Measurements from ENCODE around the gene CRIP1.

Gene CRIP1

DNA sequence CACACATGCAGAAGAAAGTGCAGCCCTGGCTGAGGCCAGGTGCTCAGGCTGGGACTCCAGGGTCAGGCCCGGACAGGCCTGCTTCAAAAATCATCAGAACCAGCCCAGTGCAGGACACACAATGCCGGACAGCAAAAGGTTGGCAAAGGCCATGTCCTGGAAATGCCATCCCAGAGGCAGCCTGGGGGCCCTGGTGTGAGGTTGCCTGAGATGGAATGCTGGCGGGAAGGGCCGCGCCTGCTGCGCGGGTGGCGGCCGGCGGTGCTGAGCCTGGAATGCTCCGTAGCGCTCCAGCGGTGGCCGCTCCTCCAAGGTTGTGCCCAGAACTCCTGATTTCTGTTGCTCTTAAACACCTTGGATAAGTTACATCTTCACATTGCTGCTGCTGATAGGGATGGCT is 33.7 kb upstream of the CRIP1 start:
- no peak for DNase-seq

DNA sequence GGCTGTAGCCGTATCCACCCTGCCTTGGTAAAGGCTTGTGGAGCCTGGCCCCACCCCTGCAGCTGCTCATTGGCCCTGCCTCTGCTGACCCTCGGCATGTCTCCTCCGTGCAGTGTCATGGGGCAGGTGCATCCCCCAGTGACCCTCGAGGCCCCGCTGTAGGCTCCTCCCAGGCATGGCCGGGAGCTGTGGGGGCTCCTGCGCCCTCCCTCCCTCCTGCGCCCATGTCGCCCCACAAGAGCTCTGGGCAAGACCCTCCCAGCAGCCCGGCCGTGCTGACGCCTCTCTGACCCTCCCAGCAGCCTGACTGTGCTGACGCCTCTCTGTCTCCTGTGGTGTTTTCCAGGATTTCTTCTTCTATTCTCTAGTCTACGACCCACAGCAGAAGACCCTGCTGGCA is 32.8 kb upstream of the CRIP1 start:
- no peak for DNase-seq

DNA sequence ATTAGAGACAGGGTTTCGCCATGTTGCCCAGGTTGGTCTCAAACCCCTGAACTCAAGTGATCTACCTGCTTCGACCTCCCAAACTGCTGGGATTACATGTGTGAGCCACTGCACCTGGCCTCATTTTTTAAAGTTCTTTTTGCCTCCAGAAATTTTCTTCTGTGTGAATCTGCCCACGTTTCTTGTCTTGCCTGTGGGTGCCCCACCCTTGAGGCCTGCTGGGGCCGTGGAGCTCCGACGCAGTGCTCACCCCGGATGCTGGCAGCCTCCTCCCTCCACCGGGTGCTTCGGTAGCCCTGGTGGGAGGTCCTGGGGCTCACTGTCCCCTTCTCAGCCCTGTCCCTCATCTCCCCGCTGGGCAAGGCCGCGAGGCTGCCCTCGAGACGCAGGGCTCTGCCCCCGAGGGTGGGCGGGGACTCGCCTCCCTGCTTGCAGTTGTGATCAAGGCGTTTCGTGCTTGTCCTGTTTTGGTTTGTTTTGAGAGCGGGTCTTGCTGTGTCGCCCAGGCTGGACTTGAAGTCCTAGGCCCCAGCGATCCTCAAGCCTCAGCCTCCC is 31.5 kb upstream of the CRIP1 start:
- DNase-seq, result no peak

DNA sequence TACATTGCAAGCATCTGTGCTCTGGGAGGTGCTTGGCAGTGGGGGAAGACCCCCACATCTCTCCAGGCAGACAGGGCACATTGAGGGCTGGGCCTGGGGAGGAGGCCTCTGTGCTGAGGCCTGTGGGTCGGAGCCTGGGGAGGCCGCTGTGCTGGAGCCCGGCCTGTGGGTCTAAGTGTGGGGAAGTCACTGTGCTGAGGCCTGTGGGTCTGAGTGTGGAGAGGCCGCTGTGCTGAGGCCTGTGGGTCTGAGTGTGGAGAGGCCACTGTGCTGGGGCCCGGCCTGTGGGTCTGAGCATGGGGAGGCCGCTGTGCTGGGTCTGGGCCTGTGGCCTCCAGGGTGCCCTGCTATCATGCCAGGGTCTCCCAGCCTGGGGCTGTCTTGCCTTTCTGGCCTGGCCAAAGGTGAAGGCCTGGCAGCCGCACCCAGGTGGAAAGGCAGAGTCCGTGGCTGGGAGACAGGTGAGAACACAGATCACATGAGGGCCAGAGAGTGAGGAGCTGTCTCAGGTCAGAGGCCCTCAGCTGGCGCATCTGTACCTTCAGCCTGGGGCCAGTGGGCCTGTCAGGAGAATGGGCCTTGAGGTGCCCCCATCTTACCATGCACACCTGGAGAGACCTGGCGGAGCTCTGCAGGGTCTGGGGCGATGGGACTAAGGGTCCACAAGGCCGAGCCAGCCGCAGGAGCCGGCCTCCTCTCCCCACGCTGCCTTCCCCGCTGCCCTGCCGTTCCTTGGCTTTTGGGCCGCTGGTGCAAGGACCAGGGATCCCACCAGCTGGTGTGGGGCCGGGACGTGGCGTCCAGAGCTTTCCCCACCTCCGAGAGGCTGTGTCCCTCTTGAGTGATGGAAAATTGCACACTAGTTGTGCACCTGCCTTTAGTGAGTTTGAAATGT is 30.7 kb upstream of the CRIP1 start:
- DNase-seq, result no peak

DNA sequence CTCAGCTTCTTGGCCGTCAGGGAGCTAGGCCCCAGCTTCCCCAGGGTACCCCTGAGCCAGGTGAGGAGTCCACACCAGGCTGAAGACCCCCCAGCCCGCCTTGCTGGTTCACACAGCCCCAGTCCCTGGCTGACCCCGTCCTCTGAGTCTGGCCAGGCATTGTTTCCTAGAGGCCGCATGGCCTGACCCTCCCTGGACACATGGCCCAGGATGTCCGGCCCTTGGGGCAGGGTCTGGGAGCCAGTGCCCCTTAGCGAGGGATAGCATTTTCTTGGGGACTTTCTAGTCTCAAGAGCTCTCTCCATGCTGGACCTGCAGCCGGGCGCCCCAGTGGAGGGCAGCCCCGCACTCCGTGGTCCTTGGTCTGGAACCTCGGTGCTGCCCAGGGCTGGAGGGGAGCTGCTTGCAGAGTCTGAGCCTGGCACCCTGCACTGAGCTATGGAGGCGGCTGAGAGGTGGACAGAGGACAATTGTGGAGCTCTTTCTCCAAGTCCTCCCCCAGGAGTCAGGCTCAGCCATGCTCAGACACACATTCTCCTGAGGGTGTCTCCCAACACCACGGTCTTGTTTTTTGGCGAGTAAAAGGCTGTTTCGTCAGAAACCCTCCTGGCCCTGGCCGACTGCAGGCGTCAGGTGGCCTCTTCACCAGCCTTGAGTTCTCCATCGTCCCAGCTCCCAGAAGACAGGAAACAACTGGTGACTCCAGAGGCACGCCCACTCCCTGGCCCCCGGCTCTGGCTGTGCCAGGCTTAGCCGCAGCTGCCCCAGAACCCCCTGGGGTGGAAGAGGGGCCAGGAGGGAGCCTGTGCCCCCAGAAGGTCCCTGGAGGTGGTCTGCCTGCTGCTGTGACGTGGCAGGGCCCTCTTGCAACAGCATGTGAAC is 29.7 kb upstream of the CRIP1 start:
- no peak for DNase-seq

DNA sequence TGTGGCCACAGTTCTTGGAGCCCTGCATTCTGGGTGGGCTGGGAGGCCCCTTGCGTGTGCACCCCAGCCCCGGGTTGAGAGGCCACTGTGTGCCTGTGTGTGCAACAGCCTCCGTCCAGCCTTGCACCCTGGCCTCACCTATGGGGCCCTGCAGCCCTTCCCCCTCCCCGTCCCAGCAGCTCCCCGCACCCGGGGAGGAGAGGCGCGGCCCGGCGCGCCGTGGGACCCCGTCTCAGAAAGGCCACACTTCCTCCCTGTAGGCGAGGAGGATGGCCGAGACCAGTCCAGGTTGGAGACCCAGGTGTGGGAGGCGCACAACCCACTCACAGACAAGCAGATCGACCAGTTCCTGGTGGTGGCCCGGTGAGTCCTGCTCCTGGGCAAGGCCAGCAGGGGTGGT is 28.7 kb upstream of the CRIP1 start:
- no peak for DNase-seq

DNA sequence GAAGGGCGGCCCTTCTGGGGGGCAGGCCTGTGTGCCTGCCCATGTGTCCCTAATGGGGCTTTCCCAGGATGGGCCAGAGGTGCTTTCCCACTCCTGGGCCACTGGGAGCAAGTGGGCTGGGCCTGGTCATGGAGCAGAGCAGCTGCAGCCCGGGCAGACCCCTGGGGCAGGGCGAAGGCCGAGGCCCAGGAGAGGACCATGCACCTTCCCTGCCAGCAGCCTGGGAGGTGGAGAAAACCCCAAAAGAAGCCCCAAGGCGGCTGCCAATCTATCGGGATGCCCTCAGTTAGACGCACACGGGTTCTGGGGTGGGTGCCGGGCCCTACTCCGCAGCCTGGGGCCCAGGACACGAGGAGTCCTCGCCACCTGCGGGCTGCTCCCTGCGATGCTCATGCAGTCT is 28.1 kb upstream of the CRIP1 start:
- DNase-seq, result no peak

DNA sequence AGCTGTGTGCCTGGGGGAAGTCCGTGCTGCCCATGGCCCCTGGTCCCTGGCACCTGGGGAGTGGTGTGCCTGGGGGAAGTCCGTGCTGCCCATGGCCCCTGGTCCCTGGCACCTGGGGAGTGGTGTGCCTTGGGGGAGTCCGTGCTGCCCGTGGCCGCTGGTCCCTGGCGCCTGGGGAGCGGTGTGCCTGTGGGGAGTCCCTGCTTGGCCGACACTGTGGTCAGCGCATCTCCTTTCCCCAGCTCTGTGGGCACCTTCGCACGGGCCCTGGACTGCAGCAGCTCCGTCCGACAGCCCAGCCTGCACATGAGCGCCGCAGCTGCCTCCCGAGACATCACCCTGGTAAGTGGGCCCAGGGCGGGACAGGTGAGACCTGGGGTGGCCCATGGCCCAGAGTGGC is 26.6 kb upstream of the CRIP1 start:
- DNase-seq, result no peak

DNA sequence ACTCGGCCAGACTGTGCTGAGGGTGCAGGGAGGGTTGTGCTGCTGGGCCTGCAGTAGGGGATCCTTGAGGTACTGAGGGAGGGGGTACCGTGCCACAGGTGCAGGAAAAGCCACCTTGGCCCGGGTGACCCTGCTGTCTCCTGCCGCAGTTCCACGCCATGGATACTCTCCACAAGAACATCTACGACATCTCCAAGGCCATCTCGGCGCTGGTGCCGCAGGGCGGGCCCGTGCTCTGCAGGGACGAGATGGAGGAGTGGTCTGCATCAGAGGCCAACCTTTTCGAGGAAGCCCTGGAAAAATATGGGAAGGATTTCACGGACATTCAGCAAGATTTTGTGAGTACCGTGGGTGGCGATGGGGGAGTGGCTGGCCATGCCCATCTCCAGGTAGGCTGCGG is 26.1 kb upstream of the CRIP1 start:
- no peak for DNase-seq

DNA sequence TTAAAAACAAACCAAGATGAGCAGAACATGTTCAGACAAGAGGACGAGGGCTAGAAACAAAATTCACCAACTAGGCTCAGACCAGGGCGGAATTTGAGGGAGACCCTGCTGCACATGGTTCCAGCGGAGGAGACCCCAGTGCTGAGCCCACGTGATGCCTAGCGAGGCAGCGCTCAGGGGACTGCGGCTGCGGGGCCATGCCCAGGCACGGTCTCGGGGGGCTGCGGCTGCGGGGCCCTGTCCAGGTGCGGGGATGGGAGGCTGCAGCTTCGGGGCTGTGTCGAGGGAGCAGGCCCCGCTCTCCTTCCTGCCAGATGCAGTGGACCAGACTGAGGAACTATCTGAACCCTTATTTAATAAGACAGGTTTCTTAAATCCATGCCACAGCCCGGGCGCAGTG is 24.8 kb upstream of the CRIP1 start:
- DNase-seq, result no peak

DNA sequence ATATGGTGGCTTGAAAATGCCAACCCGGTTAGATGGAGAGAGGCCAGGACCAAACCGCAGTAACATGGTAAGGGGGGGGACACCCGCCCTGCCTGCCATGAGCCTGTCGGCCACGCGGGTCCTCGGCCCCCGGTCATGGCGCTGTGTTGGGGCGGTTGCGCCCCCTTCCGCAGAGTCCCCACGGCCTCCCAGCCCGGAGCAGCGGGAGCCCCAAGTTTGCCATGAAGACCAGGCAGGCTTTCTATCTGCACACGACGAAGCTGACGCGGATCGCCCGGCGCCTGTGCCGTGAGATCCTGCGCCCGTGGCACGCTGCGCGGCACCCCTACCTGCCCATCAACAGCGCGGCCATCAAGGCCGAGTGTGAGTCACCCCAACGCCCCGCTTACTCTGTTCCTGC is 22.2 kb upstream of the CRIP1 start:
- DNase-seq, result no peak

DNA sequence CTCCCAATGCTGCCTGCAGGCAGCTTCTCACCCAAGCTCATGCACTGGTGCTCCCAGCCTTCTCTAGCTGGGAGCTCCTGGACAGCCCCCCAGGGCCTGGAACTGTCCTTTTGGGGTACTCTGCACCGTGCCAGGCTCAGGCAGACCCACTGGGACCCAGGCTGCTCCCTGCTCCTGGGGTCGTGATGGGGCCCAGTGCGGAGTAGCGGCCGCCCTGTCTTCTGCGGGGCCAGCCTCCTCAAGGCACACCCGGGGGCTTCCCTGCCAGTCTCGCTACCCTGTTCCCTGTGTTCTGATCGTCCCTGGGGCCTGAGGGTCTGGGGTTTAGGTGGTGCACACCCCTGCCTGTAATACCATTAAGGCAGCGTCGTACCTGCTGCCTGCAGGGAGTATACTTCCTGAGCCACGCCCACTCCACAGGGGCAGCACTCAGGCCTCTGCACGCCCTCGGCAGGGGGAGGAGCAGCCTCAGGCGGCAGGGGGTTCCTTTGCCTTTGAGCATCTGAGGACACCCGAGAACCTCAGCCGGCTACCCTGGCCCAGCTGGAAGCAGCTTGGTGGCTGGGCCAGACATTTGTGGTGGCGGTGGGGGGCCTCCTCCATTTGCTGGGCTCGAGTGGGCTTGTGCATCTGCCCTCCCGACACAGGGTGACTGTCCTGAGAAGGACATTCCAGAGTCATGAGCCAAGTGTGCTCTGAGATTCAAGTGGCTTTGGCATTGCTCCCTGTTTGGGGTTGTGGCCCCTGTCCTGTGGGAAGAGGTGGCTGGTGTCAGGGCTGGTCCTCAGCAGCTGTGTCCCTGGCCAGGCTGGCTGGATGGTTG is 21.3 kb upstream of the CRIP1 start:
- no peak for DNase-seq

DNA sequence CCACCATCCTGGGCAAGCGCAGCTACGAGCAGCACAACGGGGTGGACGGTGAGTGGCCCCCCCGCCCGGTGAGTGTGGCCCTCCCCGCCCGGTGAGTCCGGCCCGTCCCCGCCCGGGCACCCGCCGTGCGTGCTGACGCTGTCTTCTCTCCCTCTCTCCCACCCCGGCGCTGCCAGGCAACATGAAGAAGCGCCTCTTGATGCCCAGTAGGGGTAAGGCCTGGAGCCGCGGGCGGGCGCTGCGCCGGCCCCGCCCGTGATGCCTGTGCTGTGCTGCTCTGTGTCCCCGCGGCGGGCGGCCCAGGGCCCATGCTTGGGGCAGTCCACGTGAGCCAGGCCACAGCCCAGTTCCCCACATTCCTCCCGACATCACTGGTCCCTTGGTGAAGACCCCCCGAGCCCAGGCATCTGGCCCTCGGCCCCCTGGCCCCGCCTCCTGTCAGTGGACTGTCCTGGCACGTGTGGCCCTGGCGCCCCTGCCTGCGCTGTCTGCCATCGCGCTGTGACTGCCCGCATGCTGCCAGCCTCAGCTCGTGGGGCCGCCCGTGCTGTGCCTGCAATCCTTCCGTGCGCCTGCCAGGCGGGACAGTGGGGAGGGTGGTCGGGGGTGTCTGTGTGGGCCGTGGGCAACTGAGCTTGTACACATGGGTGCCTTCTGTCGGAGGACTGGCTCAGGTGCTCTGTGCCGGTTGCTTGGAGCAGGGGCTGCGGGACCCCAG is 20.0 kb upstream of the CRIP1 start:
- DNase-seq, result no peak

DNA sequence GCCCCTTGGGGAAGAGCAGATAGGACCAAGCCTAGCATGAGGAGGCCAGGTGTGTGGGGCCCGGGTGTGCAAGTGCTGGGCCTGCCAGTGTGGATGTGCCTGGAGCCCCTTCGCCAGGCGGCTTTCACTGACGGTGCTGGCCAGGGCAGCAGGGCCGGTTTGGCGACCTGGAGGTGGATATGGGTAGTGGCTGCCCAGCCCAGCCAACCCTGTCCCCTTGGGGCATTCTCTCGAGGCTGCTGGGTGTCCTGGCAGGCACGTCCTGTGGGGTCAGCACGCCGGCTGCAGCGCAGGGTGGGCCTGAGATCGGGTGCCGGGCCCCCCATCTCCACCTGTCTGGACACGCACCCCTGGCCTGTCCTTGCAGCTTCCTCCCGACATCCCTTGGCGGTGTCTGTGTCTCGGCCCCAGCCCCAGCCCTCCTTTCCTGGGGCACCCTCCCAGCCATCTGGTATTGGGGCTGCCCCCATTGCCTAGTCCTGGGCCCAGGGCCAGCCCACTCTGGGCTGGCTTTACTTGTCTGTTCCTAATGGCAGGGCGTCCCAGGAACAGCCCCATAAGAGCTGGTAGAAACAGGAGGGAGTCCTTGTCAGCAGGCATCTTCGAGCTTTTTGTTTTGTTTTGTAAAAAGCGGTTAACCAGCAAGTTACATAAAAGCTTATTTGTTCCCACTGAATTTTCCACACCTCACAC is 19.3 kb upstream of the CRIP1 start:
- no peak for DNase-seq

DNA sequence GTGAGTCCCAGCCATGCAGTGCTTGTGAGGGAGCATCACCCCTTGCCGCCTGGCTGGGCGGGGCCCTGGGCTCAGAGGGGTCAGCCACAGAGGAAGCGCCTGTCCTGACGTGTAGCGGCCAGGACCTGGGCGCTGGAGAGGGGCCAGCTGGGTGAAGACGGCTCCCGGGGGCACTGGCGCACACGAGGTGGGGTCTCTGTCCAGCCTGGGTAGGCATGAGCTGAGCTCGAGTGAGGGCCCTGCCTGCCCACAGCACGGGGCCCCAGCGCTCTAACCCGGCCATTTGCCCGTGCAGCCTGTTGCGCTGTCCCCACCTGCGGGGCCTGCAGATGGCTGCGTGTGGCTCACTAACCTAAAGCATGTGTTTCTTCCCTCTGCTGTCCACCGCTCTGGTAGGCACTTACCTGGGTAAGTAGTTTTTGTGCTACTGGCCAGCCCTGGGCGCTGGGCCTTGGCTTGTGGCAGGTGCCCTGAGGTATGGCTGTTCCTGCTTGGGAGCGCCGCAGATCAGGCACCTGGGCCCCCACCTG is 18.7 kb upstream of the CRIP1 start:
- no peak for DNase-seq

DNA sequence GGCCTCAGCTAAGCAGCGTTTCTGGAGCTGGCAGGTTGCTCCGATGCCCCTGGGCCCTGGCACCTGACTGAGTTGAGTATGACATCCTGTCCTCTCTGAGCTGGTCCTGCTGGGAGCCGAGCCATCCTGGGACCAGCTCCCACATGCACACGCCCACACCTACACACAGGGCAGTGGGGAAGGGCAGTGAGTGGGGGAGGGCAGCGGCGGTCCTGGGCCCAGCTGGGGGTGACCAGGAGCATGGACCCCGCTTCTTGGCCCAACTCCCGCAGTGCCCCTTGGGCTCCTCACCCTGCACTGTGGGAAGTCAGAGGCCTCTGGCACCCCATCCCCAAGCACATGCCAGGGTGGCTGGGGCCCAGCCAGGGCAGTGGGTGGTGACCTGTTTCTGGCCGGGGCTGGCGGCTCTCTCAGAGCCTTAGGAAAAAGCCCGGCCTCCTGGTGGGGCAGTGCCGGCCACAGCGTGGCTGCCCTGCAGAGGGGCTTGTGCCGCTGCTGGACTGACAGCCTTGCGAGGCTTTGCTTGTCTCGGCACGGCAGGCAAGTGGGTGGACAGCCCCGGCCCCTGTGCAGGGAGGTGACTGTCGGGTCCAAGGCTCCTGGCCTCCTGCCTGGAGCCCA is 18.0 kb upstream of the CRIP1 start:
- no peak for DNase-seq

DNA sequence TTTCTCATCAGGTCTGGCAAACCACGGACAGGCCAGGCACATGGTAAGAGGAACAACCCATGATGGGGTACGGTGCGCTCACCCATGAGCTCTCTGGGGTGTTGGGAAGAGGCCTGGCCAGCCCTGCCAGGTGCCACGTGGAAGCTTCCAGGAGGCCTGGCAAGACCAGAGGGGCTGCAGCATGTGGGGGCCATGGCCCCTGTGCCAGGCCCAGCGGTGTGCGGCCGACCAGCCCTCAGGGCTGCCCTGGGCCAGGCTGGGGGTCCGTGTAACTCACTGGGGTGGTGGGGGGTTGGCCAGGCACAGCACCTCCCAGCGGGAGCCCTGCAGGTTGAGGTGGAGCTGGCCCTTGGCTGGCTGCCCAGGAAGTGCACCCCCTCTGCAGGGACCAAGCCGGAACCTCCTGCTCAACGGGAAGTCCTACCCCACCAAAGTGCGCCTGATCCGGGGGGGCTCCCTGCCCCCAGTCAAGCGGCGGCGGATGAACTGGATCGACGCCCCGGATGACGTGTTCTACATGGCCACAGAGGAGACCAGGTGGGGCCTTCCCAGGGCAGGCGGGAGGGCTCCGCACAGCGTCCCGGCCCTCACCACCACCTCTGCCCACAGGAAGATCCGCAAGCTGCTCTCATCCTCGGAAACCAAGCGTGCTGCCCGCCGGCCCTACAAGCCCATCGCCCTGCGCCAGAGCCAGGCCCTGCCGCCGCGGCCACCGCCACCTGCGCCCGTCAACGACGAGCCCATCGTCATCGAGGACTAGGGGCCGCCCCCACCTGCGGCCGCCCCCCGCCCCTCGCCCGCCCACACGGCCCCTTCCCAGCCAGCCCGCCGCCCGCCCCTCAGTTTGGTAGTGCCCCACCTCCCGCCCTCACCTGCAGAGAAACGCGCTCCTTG is 17.0 kb upstream of the CRIP1 start:
- no peak for DNase-seq

DNA sequence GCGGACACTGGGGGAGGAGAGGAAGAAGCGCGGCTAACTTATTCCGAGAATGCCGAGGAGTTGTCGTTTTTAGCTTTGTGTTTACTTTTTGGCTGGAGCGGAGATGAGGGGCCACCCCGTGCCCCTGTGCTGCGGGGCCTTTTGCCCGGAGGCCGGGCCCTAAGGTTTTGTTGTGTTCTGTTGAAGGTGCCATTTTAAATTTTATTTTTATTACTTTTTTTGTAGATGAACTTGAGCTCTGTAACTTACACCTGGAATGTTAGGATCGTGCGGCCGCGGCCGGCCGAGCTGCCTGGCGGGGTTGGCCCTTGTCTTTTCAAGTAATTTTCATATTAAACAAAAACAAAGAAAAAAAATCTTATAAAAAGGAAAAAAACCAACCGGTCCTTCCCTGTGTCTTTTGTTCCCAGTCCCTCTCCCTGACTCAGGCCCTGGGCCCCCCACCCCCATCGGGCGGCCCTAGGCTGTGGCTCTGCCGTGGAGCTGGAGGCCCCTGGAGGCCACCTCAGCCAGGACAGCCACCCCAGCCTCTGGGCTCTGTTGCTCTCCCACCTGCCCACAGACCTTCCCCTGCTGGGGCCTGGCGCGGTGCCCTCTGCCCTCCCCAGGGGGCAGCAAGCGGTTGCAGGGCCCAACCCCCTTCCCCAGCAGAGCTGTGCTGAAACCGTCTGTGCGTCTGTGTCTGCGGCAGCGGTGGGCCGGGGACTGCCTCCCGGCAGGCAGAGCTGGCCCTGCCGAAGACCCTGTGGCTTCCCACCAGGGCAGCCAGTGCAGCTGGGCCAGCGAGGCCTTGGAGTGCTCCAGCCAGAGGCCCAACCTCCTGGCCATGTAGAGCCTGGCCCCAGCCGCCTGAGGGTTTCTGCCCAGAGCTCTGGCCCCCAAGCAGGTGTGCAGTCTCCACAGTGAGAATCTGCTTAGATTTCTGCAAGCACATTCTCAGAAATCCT is 16.1 kb upstream of the CRIP1 start:
- DNase-seq, result no peak

All from activated gamma-delta T cell (primary cell).